Measurements from ENCODE around the gene PKNOX2. TPM values are rescaled to one million over a fixed set of nuclear protein-coding genes. Genes with fewer than 3 reads are reported as not detected.

Gene PKNOX2
- total and polyA plus RNA-seq, 2 of the 4 experiments (the other 2 are of a cell fraction) = 0.72 to 2.3 TPM

DNA sequence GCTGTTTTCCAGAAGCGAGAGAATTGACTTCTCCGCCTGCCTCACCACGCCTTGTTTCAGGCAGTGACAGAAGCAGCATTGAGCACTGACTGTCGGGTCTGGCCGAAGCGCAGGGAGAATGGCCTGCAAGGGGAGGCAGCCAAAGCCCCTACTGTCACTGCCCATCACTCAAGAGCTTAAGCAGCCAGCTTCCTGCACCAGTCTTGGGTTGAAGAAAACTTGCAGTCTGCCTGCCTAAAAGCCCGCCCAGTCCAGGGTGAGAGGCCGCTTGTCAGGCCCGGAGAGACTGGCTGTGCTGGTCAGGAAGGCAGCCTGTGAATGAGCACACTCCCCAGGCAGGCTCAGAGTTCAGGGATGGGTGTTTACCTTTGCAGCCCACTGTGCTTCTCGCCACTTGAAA is 108.3 kb downstream of the PKNOX2 start:
- H4K5ac ChIP-seq (ENCODE audit: low read depth, low read length) = no peak overlapping the region
- H3K4me2 ChIP-seq (ENCODE audit: low read depth, low read length) = no peak overlapping the region
- H3K56ac ChIP-seq (ENCODE audit: extremely low read depth, insufficient read depth, low read length) = no peak overlapping the region
- ATAC-seq (ENCODE audit: low read depth) (no peak), DNase-seq (no peak)
- no peaks in the 10 kb centered on the region for H3K79me1 ChIP-seq (ENCODE audit: low read depth in 1 of 2, low read length in 2 of 2)
- H3K27ac ChIP-seq (ENCODE audit: insufficient read depth, low read length) = no peak overlapping the region
- no peak overlapping the region for H2BK15ac ChIP-seq (ENCODE audit: low read depth, low read length)
- H2BK20ac ChIP-seq (ENCODE audit: low read depth, low read length) = no peak overlapping the region
- H3K9me3 ChIP-seq (ENCODE audit: control insufficient read depth, insufficient read depth, low read length) = no peaks in the 10 kb centered on the region
- H3K18ac ChIP-seq (ENCODE audit: low read depth, low read length) = no peak overlapping the region
- TF ChIP-seq, protein P1, sequence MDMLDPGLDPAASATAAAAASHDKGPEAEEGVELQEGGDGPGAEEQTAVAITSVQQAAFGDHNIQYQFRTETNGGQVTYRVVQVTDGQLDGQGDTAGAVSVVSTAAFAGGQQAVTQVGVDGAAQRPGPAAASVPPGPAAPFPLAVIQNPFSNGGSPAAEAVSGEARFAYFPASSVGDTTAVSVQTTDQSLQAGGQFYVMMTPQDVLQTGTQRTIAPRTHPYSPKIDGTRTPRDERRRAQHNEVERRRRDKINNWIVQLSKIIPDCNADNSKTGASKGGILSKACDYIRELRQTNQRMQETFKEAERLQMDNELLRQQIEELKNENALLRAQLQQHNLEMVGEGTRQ (IDR thresholded peaks at IDR 0.05; ENCODE audit: low read depth, low read length) = no peak
- TF ChIP-seq RCOR1 (IDR thresholded peaks at IDR 0.05; ENCODE audit: insufficient replicate concordance, low read length) = no peak
- no peak for TF ChIP-seq BHLHE40 (IDR thresholded peaks at IDR 0.05; ENCODE audit: low read depth, low read length)
- no peak for TF ChIP-seq MAFK (IDR thresholded peaks at IDR 0.05; ENCODE audit: low read depth, low read length)
- no peak for TF ChIP-seq POLR2A (IDR thresholded peaks at IDR 0.05; ENCODE audit: low read depth, low read length)
- TF ChIP-seq SMC3 (IDR thresholded peaks at IDR 0.05; ENCODE audit: low read depth, low read length) = no peak
- TF ChIP-seq FOS (IDR thresholded peaks at IDR 0.05; ENCODE audit: low read depth, low read length) = no peak
- TF ChIP-seq CHD1 (IDR thresholded peaks at IDR 0.05; ENCODE audit: low read depth, low read length) = no peak
- no peak for TF ChIP-seq MAZ (IDR thresholded peaks at IDR 0.05; ENCODE audit: borderline replicate concordance, low read depth, low read length)
- TF ChIP-seq MXI1 (IDR thresholded peaks at IDR 0.05; ENCODE audit: borderline replicate concordance, low read depth, low read length) = no peak
- TF ChIP-seq, protein P2, sequence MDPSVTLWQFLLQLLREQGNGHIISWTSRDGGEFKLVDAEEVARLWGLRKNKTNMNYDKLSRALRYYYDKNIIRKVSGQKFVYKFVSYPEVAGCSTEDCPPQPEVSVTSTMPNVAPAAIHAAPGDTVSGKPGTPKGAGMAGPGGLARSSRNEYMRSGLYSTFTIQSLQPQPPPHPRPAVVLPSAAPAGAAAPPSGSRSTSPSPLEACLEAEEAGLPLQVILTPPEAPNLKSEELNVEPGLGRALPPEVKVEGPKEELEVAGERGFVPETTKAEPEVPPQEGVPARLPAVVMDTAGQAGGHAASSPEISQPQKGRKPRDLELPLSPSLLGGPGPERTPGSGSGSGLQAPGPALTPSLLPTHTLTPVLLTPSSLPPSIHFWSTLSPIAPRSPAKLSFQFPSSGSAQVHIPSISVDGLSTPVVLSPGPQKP (IDR thresholded peaks at IDR 0.05; ENCODE audit: borderline replicate concordance, low read depth, low read length) = no peak
- no peak for TF ChIP-seq NFE2L2 (IDR thresholded peaks at IDR 0.05; ENCODE audit: low read depth, low read length)
- no peak for TF ChIP-seq RAD21 (IDR thresholded peaks at IDR 0.05; ENCODE audit: low read length)
- dilution Hi-C loops (cut with HindIII; ENCODE audit: low sequenced_read_pairs, unreplicated experiment) (no loop called here), intact Hi-C loops (cut with micrococcal nuclease) (no loop called here), in situ Hi-C loops (cut with MboI; ENCODE audit: low sequenced_read_pairs) (no loop called here)
- H3K23ac ChIP-seq (ENCODE audit: low read depth, low read length) = no peak overlapping the region
- H4K8ac ChIP-seq (ENCODE audit: low read depth in 2 of 2, low read length in 2 of 2) = no peak overlapping the region
- no peak overlapping the region for H2AK9ac ChIP-seq (replicated peaks; ENCODE audit: low read depth, low read length, poor library complexity)
- no peak overlapping the region for H3K14ac ChIP-seq (replicated peaks; ENCODE audit: low read depth, low read length)
- POLR2A ChIA-PET (ENCODE audit: unreplicated experiment) = interaction anchor here (0.6 kb wide), 1 partner anchor 998 kb away, joined by 4 read pairs; no protein-coding TSS in a partner anchor
- H2AK5ac ChIP-seq (ENCODE audit: low read depth, low read length) = no peak overlapping the region
- H3K4ac ChIP-seq (ENCODE audit: low read depth, low read length) = no peak overlapping the region; the same call in 1 of the 2 replicates
- H4K20me1 ChIP-seq (ENCODE audit: insufficient read depth, low read length) = no peaks in the 10 kb centered on the region
- H3K4me1 ChIP-seq (ENCODE audit: control insufficient read depth, insufficient read depth, low read length) = no peaks in the 10 kb centered on the region; the same call in 1 of the 2 replicates
- H3K9ac ChIP-seq (ENCODE audit: low read depth, low read length) = no peak overlapping the region
- 62% methylated on average over 5 of the region's 10 CpGs; no CpG with 5 or more reads in 1 of the 2 experiments for WGBS, 2 experiments (ENCODE audit: extremely low coverage in 2 of 2, insufficient read length in 1 of 2)
- H3K27me3 ChIP-seq (ENCODE audit: control insufficient read depth, insufficient read depth, low read length) = no peaks in the 10 kb centered on the region
- H3K9me1 ChIP-seq (ENCODE audit: insufficient read depth, low read length) = peaks cover 2% of the 10 kb centered on the region; the same call in 1 of the 2 replicates
- no peak overlapping the region for H2BK120ac ChIP-seq (ENCODE audit: low read depth, low read length)
- CTCF ChIA-PET = no interaction called here
- H4K91ac ChIP-seq (ENCODE audit: insufficient read depth, low read depth, low read length) = no peak overlapping the region
- no peak overlapping the region for H3K4me3 ChIP-seq (ENCODE audit: insufficient read depth, low read depth, low read length)
- BruUV-seq (replicated peaks) = no TSS peak
- no peak overlapping the region for H2BK5ac ChIP-seq (ENCODE audit: low read depth, low read length, poor library complexity, severe bottlenecking)
- peak overlapping the region; percentile 16 for H2AFZ ChIP-seq (replicated peaks; ENCODE audit: low read length, poor library complexity)
- H3K36me3 ChIP-seq (ENCODE audit: control insufficient read depth, insufficient read depth, low read length) = no peaks in the 10 kb centered on the region

All from IMR-90 (cell line).